Caki2 (cell line): ENCODE measurements around the gene LARGE1. TPM values are rescaled to one million over a fixed set of nuclear protein-coding genes. Genes with fewer than 3 reads are reported as not detected.

Experiments used
- DNase-seq: peaks from one replicate; pipeline ENCODE4 v3.0.0-alpha.2; 2015; ENCODE audit warnings: low read depth
- in situ Hi-C: cut with HindIII; loops from 2 replicates; pipeline ENCODE4 v1.10.0; 2016; ENCODE audit warnings: low sequenced_read_pairs, low pct_unique_long_range_greater_than_20kb, mixed read lengths
- total RNA-seq: library from RNA; depleted of rRNA; stranded (reverse); fragments of >200 nt; shearing (Covaris generic); gene quantifications from 2 replicates; pipeline ENCODE4 v1.2.3, GENCODE V29; 2014; ENCODE audit warnings: low replicate concordance

LARGE1 gene
- total RNA-seq, 1 experiment from 2014 or later: 9.7 TPM

GRCh38 chr22:33772745-33773144 is 147.5 kb downstream of the LARGE1 start:
- in situ Hi-C loops: no loop called here
- no peak for DNase-seq

DNA sequence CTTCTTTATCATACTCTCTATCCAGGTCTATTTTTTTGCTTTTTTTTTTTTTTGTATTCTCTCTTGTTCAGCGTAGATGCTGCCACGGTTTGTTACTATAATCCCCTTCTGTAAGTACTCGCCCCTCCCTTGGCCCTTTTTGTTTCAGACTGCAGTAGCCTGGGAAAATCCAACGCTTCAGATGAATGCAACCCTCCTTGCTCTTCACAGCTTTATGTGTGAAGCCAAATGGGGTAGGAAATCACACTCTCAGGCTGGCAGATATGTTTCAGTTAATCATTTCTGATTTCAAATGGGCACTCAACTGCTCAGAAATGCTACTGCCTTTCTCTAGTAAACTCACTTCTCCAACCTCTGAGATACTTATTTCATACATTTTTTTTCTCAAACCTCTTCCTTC is 149.1 kb downstream of the LARGE1 start:
- DNase-seq: no peak
- in situ Hi-C loops: no loop called here

DNA sequence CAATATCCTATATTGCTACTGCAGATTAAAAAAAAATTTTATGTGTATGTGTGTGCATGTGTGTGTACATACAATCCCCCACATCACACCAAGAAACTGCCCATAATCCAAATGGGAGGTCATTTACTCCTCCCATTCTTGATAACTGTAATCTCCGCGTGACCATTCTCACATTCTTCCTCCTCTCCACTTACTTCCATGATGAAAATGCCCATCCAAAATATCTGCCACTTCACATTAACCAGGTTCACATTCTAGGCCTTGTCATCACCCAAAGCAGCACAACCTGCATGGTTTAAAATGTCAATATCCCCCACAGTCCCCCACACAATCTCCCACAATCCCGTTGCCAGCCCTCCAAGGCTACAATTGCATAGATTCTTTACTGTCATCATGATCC is 149.6 kb downstream of the LARGE1 start:
- no peak for DNase-seq
- in situ Hi-C loops: no loop called here

GRCh38 chr22:33766091-33766490 is 154.2 kb downstream of the LARGE1 start:
- DNase-seq: no peak
- in situ Hi-C loops: no loop called here

GRCh38 chr22:33758961-33759360 is 161.3 kb downstream of the LARGE1 start:
- DNase-seq: no peak
- in situ Hi-C loops: no loop called here

- in situ Hi-C loops: no loop called here
- no peak for DNase-seq
Observed at GRCh38 chr22:33757802-33758483, 162.3 kb downstream of the LARGE1 start.

- in situ Hi-C loops: no loop called here
Observed at GRCh38 chr22:33757041-33757801, 163.1 kb downstream of the LARGE1 start.

DNA sequence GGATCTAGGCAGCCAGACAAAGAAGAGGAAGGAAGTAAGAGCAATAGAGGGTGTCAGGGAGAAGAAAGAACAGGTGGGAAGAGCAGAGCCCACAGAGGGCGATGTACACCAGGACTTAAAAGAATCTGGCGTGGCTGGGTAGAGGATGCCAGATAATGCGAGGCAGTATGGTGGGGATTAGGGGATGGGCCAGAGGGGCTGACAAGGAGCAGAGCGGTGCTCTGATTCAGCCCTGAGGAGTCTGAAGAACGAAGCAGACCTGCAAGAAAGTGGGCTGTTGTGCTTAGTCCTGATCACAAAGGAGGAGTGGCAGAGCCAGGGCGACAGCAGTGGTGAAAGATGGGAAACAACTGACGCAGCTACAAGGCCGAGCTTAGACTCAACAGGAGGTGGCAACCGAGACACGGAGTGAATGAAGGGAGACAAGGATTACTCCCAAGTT is 163.7 kb downstream of the LARGE1 start:
- no peak for DNase-seq
- in situ Hi-C loops: no loop called here

More at GRCh38 chr22:33757041-33757801, 163.1 kb downstream of the LARGE1 start:
- no peak for DNase-seq

GRCh38 chr22:33748714-33749113 is 171.6 kb downstream of the LARGE1 start:
- DNase-seq: no peak

GRCh38 chr22:33747576-33748180 is 172.6 kb downstream of the LARGE1 start:
- DNase-seq: peak; percentile 89
- in situ Hi-C loops: no loop called here

More at GRCh38 chr22:33748714-33749113, 171.6 kb downstream of the LARGE1 start:
- in situ Hi-C loops: no loop called here

DNA sequence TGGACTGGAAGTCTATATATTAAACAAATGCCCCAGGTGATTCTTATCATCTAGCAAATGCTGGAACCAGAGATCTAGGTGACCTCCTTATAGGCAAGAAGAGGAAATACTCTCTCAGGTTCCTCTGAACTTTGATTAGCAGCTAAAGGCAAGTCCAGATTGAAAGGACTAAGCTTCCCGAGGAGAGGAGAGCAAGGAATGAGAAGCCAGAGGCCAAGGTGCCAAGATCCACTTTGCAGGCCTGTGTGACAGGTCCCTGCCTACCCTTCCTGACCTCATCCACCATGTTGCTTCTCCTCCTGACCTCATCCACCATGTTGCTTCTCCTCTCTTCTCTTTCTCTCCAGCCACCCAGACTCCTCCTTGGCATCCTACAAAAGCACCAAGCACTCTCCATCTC is 173.2 kb downstream of the LARGE1 start:
- no peak for DNase-seq
- in situ Hi-C loops: no loop called here

GRCh38 chr22:33746501-33746928 is 173.8 kb downstream of the LARGE1 start:
- in situ Hi-C loops: no loop called here
- DNase-seq: peak; percentile 83

GRCh38 chr22:33745501-33745900 is 174.8 kb downstream of the LARGE1 start:
- in situ Hi-C loops: no loop called here
- DNase-seq: no peak

DNA sequence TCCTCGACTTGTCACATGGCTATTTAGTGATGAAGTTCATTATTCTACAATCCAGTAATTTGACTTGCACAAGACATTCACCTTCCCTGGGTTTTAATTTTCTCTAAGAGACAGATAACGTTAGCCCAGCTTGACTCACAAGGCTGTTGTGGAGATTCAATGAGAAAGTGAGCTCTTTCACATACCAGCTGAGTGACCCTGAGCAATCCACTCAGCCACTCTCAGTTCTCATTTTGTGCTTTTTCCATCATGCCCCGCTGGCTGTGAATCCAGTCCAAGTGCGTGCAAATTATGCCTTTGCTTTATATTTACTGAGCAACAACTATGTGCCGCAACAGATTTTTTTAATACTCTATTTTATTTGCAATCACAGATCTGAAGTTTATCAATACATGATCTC is 176.5 kb downstream of the LARGE1 start:
- in situ Hi-C loops: no loop called here

DNA sequence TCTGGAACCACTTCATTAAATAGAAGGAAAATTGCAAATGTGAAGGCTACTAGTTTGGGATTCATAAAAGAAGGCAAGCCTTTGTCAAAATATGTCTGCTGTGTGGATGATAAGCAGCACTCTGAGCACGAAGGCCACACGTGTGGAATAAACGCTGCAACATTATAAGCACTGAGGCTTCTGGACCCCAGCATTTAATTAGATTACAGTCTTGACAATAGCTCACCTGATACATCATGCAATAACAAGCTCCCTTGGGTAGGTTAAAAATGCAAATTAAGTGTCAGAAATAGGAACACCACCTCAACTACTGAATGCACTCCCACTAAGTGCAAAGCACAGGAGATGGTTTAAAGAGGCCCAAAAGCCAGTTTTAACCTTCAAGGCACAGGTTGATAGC is 179.3 kb downstream of the LARGE1 start:
- in situ Hi-C loops: no loop called here
- no peak for DNase-seq

More for the DNA sequence above, 176.5 kb downstream of the LARGE1 start:
- no peak for DNase-seq

- in situ Hi-C loops: no loop called here
- DNase-seq: no peak
Observed at GRCh38 chr22:33739516-33739915, 180.8 kb downstream of the LARGE1 start.

GRCh38 chr22:33737662-33738061 is 182.6 kb downstream of the LARGE1 start:
- no peak for DNase-seq
- in situ Hi-C loops: no loop called here

GRCh38 chr22:33735978-33736377 is 184.3 kb downstream of the LARGE1 start:
- in situ Hi-C loops: no loop called here
- no peak for DNase-seq

GRCh38 chr22:33728847-33729246 is 191.4 kb downstream of the LARGE1 start:
- in situ Hi-C loops: no loop called here
- no peak for DNase-seq
